ENCODE results near the gene PKP3. TPM values are rescaled to one million over a fixed set of nuclear protein-coding genes. Genes with fewer than 3 reads are reported as not detected.
"Not testable (repeated sequence)": the region's sequence is repeated elsewhere in the genome, so short reads cannot be mapped to it uniquely, and the experiment has no call there.

PKP3 gene
- total and polyA plus RNA-seq, 9 of the 15 experiments (the other 6 are each of a cell fraction or from before 2014, with no cell fraction given): 0.11 to 110 (median 30.7) TPM

DNA sequence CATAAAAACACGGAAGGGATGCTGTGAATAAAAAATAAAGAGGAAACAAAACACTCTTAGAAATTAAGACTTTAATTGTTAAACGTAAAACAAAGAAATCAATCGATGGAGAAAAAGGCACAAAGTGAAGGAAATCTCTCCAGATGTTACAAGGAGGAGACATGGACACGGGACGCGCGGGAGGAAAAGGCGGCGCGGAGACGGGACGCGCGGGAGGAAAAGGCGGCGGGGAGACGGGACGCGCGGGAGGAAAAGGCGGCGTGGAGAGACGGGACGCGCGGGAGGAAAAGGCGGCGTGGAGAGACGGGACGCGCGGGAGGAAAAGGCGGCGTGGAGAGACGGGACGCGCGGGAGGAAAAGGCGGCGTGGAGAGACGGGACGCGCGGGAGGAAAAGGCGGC lies 30.8 kb downstream of the PKP3 start:
- FAIRE-seq; H3K4me2 ChIP-seq (ENCODE audit: insufficient read depth, low read length); H4K20me1 ChIP-seq (replicated peaks; ENCODE audit: control insufficient read depth, insufficient read depth, low read length); BruUV-seq (replicated peaks); H3K9me3 ChIP-seq (replicated peaks; ENCODE audit: control insufficient read depth, insufficient read depth, low read depth, low read length); H2AFZ ChIP-seq (ENCODE audit: low read depth, low read length); in situ Hi-C loops (cut with MboI); intact Hi-C loops (cut with micrococcal nuclease); H3K36me3 ChIP-seq (ENCODE audit: control insufficient read depth, insufficient read depth, low read length); CTCF ChIA-PET (ENCODE audit: low intra/inter-chr PET ratio); H3K27ac ChIP-seq (ENCODE audit: extremely low read depth, low read depth, low read length); H3K4me3 ChIP-seq; H3K9me1 ChIP-seq (ENCODE audit: control insufficient read depth, insufficient read depth, low read length); ATAC-seq; DNase-seq (ENCODE audit: extremely low read depth in 1 of 4, low spot score in 3 of 4); H3K27me3 ChIP-seq (ENCODE audit: control insufficient read depth in 2 of 2, insufficient read depth in 2 of 2, low read length in 2 of 2); H3K79me2 ChIP-seq (ENCODE audit: control insufficient read depth, insufficient read depth, low read length); POLR2A ChIA-PET; H3K9ac ChIP-seq (ENCODE audit: insufficient read depth in 1 of 2, low read depth in 2 of 2, low read length in 2 of 2): not testable (repeated sequence)
- H3K4me1 ChIP-seq (replicated peaks in 1 of 2; ENCODE audit: control insufficient read depth in 2 of 2, insufficient read depth in 2 of 2, low read length in 2 of 2): peaks cover 5 to 33% of the 10 kb centered on the region in 2 experiments; a peak in 4 of 5 replicates
- WGBS (ENCODE audit: insufficient coverage, low coverage, missing lambda C conversion rate): 85% methylated on average over 15 of the region's 45 CpGs

DNA sequence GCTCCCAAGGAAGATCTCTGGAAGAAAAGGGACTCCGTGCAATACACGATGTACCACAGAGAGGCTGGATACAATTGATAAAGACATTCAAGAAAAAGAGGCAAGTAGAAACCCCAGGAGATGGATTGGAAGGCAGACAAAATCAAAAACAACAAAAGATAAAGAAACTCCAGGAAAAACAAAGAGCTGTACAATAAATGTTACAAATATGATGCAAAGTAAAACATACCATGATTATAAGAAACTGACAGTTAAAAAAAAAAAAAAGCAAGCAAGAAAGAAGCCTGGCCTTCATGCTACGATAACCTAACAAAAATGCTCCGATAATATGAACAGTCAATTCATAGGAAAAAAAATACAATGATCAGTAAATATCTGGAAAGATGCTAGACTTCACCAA lies 31.3 kb downstream of the PKP3 start:
- H3K9ac ChIP-seq (ENCODE audit: insufficient read depth in 1 of 2, low read depth in 2 of 2, low read length in 2 of 2): no peak overlapping the region
- peaks cover 5 to 32% of the 10 kb centered on the region in 2 experiments; a peak in 4 of 5 replicates for H3K4me1 ChIP-seq (replicated peaks in 1 of 2; ENCODE audit: control insufficient read depth in 2 of 2, insufficient read depth in 2 of 2, low read length in 2 of 2)
- WGBS (ENCODE audit: insufficient coverage, low coverage, missing lambda C conversion rate): 54% methylated on average over 4 of the region's 4 CpGs
- ChIA-PET CTCF (ENCODE audit: low intra/inter-chr PET ratio) (no interaction called here), POLR2A (no interaction called here)
- no peak overlapping the region for H3K4me3 ChIP-seq
- H3K27ac ChIP-seq (ENCODE audit: extremely low read depth, low read depth, low read length): no peak overlapping the region
- in situ Hi-C loops (cut with MboI): no loop called here
- no peaks in the 10 kb centered on the region for H4K20me1 ChIP-seq (replicated peaks; ENCODE audit: control insufficient read depth, insufficient read depth, low read length)
- no peak for DNase-seq (ENCODE audit: extremely low read depth in 1 of 4, low spot score in 3 of 4)
- BruUV-seq (replicated peaks): no TSS peak
- H3K79me2 ChIP-seq (ENCODE audit: control insufficient read depth, insufficient read depth, low read length): no peaks in the 10 kb centered on the region
- FAIRE-seq: no peak
- intact Hi-C loops (cut with micrococcal nuclease): no loop called here
- no peaks in the 10 kb centered on the region for H3K9me1 ChIP-seq (ENCODE audit: control insufficient read depth, insufficient read depth, low read length)
- no peaks in the 10 kb centered on the region for H3K36me3 ChIP-seq (ENCODE audit: control insufficient read depth, insufficient read depth, low read length)
- H3K4me2 ChIP-seq (ENCODE audit: insufficient read depth, low read length): no peak overlapping the region
- no peak for ATAC-seq
- H3K9me3 ChIP-seq (replicated peaks; ENCODE audit: control insufficient read depth, insufficient read depth, low read depth, low read length): 0 out of 2 replicates have a peak, but pooled peaks cover 2% of the 10 kb centered on the region
- H2AFZ ChIP-seq (ENCODE audit: low read depth, low read length): no peak overlapping the region
- H3K27me3 ChIP-seq (ENCODE audit: control insufficient read depth in 2 of 2, insufficient read depth in 2 of 2, low read length in 2 of 2): no peaks in the 10 kb centered on the region
- no peak for TF ChIP-seq PHB2 (IDR thresholded peaks at IDR 0.05; ENCODE audit: low read depth)
- TF ChIP-seq, protein P1, sequence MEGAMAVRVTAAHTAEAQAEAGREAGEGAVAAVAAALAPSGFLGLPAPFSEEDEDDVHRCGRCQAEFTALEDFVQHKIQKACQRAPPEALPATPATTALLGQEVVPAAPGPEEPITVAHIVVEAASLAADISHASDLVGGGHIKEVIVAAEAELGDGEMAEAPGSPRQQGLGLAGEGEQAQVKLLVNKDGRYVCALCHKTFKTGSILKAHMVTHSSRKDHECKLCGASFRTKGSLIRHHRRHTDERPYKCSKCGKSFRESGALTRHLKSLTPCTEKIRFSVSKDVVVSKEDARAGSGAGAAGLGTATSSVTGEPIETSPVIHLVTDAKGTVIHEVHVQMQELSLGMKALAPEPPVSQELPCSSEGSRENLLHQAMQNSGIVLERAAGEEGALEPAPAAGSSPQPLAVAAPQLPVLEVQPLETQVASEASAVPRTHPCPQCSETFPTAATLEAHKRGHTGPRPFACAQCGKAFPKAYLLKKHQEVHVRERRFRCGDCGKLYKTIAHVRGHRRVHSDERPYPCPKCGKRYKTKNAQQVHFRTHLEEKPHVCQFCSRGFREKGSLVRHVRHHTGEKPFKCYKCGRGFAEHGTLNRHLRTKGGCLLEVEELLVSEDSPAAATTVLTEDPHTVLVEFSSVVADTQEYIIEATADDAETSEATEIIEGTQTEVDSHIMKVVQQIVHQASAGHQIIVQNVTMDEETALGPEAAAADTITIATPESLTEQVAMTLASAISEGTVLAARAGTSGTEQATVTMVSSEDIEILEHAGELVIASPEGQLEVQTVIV (CRISPR knock-in tag; IDR thresholded peaks at IDR 0.05; ENCODE audit: borderline replicate concordance): no peak
- no peak for TF ChIP-seq MTA2 (IDR thresholded peaks at IDR 0.05; ENCODE audit: low read depth)
- TF ChIP-seq SMARCA4 (IDR thresholded peaks at IDR 0.05): no peak
- TF ChIP-seq, protein P2, sequence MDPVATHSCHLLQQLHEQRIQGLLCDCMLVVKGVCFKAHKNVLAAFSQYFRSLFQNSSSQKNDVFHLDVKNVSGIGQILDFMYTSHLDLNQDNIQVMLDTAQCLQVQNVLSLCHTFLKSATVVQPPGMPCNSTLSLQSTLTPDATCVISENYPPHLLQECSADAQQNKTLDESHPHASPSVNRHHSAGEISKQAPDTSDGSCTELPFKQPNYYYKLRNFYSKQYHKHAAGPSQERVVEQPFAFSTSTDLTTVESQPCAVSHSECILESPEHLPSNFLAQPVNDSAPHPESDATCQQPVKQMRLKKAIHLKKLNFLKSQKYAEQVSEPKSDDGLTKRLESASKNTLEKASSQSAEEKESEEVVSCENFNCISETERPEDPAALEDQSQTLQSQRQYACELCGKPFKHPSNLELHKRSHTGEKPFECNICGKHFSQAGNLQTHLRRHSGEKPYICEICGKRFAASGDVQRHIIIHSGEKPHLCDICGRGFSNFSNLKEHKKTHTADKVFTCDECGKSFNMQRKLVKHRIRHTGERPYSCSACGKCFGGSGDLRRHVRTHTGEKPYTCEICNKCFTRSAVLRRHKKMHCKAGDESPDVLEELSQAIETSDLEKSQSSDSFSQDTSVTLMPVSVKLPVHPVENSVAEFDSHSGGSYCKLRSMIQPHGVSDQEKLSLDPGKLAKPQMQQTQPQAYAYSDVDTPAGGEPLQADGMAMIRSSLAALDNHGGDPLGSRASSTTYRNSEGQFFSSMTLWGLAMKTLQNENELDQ (CRISPR knock-in tag; IDR thresholded peaks at IDR 0.05; ENCODE audit: borderline replicate concordance): no peak
- TF ChIP-seq, protein P3, sequence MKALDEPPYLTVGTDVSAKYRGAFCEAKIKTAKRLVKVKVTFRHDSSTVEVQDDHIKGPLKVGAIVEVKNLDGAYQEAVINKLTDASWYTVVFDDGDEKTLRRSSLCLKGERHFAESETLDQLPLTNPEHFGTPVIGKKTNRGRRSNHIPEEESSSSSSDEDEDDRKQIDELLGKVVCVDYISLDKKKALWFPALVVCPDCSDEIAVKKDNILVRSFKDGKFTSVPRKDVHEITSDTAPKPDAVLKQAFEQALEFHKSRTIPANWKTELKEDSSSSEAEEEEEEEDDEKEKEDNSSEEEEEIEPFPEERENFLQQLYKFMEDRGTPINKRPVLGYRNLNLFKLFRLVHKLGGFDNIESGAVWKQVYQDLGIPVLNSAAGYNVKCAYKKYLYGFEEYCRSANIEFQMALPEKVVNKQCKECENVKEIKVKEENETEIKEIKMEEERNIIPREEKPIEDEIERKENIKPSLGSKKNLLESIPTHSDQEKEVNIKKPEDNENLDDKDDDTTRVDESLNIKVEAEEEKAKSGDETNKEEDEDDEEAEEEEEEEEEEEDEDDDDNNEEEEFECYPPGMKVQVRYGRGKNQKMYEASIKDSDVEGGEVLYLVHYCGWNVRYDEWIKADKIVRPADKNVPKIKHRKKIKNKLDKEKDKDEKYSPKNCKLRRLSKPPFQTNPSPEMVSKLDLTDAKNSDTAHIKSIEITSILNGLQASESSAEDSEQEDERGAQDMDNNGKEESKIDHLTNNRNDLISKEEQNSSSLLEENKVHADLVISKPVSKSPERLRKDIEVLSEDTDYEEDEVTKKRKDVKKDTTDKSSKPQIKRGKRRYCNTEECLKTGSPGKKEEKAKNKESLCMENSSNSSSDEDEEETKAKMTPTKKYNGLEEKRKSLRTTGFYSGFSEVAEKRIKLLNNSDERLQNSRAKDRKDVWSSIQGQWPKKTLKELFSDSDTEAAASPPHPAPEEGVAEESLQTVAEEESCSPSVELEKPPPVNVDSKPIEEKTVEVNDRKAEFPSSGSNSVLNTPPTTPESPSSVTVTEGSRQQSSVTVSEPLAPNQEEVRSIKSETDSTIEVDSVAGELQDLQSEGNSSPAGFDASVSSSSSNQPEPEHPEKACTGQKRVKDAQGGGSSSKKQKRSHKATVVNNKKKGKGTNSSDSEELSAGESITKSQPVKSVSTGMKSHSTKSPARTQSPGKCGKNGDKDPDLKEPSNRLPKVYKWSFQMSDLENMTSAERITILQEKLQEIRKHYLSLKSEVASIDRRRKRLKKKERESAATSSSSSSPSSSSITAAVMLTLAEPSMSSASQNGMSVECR (CRISPR knock-in tag; IDR thresholded peaks at IDR 0.05): no peak

Measured in K562 (cell line).